ENCODE measurements around the gene SLC25A42. TPM values are rescaled to one million over a fixed set of nuclear protein-coding genes. Genes with fewer than 3 reads are reported as not detected.

Gene SLC25A42
- total RNA-seq, 1 experiment from 2014 or later = 8.0 TPM

GRCh38 chr19:19056636-19057275, 7.0 kb upstream of the SLC25A42 start:
- DNase-seq (no peak), ATAC-seq (no peak)
- no peak overlapping the region for H2AFZ ChIP-seq (ENCODE audit: low read length)
- CTCF ChIA-PET = no interaction called here
- no peak overlapping the region for H3K9ac ChIP-seq (ENCODE audit: low read length)
- peaks cover 1% of the 10 kb centered on the region; the same call in 1 of the 2 replicates for H3K4me1 ChIP-seq (ENCODE audit: insufficient read depth, low read length)
- no peaks in the 10 kb centered on the region for H3K79me2 ChIP-seq (ENCODE audit: low read length)
- POLR2A ChIA-PET (ENCODE audit: unreplicated experiment) = no interaction called here
- intact Hi-C loops (cut with micrococcal nuclease) = no loop called here
- H3K9me2 ChIP-seq (replicated peaks; ENCODE audit: low read length) = no peaks in the 10 kb centered on the region
- BruUV-seq (replicated peaks) = no TSS peak
- no peak for TF ChIP-seq CTCF (conservative IDR thresholded peaks at IDR 0.05; ENCODE audit: low read depth, low read length)
- no peak for TF ChIP-seq EZH2phosphoT487 (IDR thresholded peaks at IDR 0.05; ENCODE audit: borderline replicate concordance, low read length)
- TF ChIP-seq EZH2 (IDR thresholded peaks at IDR 0.05; ENCODE audit: low read length, unreplicated experiment) = no peak
- no peak overlapping the region for H3K27ac ChIP-seq (ENCODE audit: low read length)
- H3K4me2 ChIP-seq (ENCODE audit: low read length) = no peak overlapping the region
- no peaks in the 10 kb centered on the region for H4K20me1 ChIP-seq (ENCODE audit: low read length)
- no peaks in the 10 kb centered on the region for H3K9me3 ChIP-seq (ENCODE audit: low read length)
- H3K4me3 ChIP-seq (ENCODE audit: low read length) = no peak overlapping the region
- no peaks in the 10 kb centered on the region for H3K27me3 ChIP-seq (ENCODE audit: low read length)
- H3F3A ChIP-seq (ENCODE audit: low read length, unreplicated experiment) = no peaks in the 10 kb centered on the region
- H3K36me3 ChIP-seq (ENCODE audit: low read depth, low read length) = peaks cover 25% of the 10 kb centered on the region; the same call in 1 of the 2 replicates

- H3K9ac ChIP-seq (ENCODE audit: low read length) = no peak overlapping the region
- no peak overlapping the region for H3K4me3 ChIP-seq (ENCODE audit: low read length)
- no peak overlapping the region for H3K27ac ChIP-seq (ENCODE audit: low read length)
- no peak overlapping the region for H2AFZ ChIP-seq (ENCODE audit: low read length)
- TF ChIP-seq EZH2phosphoT487 (IDR thresholded peaks at IDR 0.05; ENCODE audit: borderline replicate concordance, low read length) = no peak
- TF ChIP-seq EZH2 (IDR thresholded peaks at IDR 0.05; ENCODE audit: low read length, unreplicated experiment) = no peak
- TF ChIP-seq CTCF (conservative IDR thresholded peaks at IDR 0.05; ENCODE audit: low read depth, low read length) = no peak
- DNase-seq = no peak
- no peaks in the 10 kb centered on the region for H3K79me2 ChIP-seq (ENCODE audit: low read length)
- ChIA-PET CTCF (no interaction called here), POLR2A (ENCODE audit: unreplicated experiment) (no interaction called here)
- no peaks in the 10 kb centered on the region for H3K9me2 ChIP-seq (replicated peaks; ENCODE audit: low read length)
- H4K20me1 ChIP-seq (ENCODE audit: low read length) = no peaks in the 10 kb centered on the region
- no peak overlapping the region for H3K4me2 ChIP-seq (ENCODE audit: low read length)
- no TSS peak for BruUV-seq (replicated peaks)
- no peaks in the 10 kb centered on the region for H3K9me3 ChIP-seq (ENCODE audit: low read length)
- H3K27me3 ChIP-seq (ENCODE audit: low read length) = no peaks in the 10 kb centered on the region
- peaks cover 7% of the 10 kb centered on the region; the same call in 1 of the 2 replicates for H3K4me1 ChIP-seq (ENCODE audit: insufficient read depth, low read length)
- intact Hi-C loops (cut with micrococcal nuclease) = no loop called here
- ATAC-seq = no peak
- H3F3A ChIP-seq (ENCODE audit: low read length, unreplicated experiment) = no peaks in the 10 kb centered on the region
- H3K36me3 ChIP-seq (ENCODE audit: low read depth, low read length) = peaks cover 25% of the 10 kb centered on the region; the same call in 1 of the 2 replicates
Measured at GRCh38 chr19:19057317-19057716, 6.5 kb upstream of the SLC25A42 start.

GRCh38 chr19:19057720-19058119, 6.1 kb upstream of the SLC25A42 start:
- H3F3A ChIP-seq (ENCODE audit: low read length, unreplicated experiment) = no peaks in the 10 kb centered on the region
- H3K4me3 ChIP-seq (ENCODE audit: low read length) = no peak overlapping the region
- H3K9me2 ChIP-seq (replicated peaks; ENCODE audit: low read length) = no peaks in the 10 kb centered on the region
- DNase-seq = no peak
- H4K20me1 ChIP-seq (ENCODE audit: low read length) = no peaks in the 10 kb centered on the region
- POLR2A ChIA-PET (ENCODE audit: unreplicated experiment) = no interaction called here
- no peaks in the 10 kb centered on the region for H3K27me3 ChIP-seq (ENCODE audit: low read length)
- no peak for ATAC-seq
- H3K36me3 ChIP-seq (ENCODE audit: low read depth, low read length) = peaks cover 25% of the 10 kb centered on the region; the same call in 1 of the 2 replicates
- H3K9ac ChIP-seq (ENCODE audit: low read length) = no peak overlapping the region
- peaks cover 11% of the 10 kb centered on the region for H3K4me1 ChIP-seq (ENCODE audit: insufficient read depth, low read length)
- intact Hi-C loops (cut with micrococcal nuclease) = no loop called here
- H3K79me2 ChIP-seq (ENCODE audit: low read length) = no peaks in the 10 kb centered on the region
- CTCF ChIA-PET = no interaction called here
- H2AFZ ChIP-seq (ENCODE audit: low read length) = no peak overlapping the region
- no TSS peak for BruUV-seq (replicated peaks)
- no peak overlapping the region for H3K4me2 ChIP-seq (ENCODE audit: low read length)
- H3K27ac ChIP-seq (ENCODE audit: low read length) = no peak overlapping the region
- TF ChIP-seq EZH2 (IDR thresholded peaks at IDR 0.05; ENCODE audit: low read length, unreplicated experiment) (no peak), CTCF (conservative IDR thresholded peaks at IDR 0.05; ENCODE audit: low read depth, low read length) (no peak), EZH2phosphoT487 (IDR thresholded peaks at IDR 0.05; ENCODE audit: borderline replicate concordance, low read length) (no peak)
- no peaks in the 10 kb centered on the region for H3K9me3 ChIP-seq (ENCODE audit: low read length)
